ENCODE results near the gene CRYBA1.
A peak's percentile ranks its signal among the peaks of the same experiment; 100 is the strongest.
"Not testable (repeated sequence)": the region's sequence is repeated elsewhere in the genome, so short reads cannot be mapped to it uniquely, and the experiment has no call there.

Gene CRYBA1

DNA sequence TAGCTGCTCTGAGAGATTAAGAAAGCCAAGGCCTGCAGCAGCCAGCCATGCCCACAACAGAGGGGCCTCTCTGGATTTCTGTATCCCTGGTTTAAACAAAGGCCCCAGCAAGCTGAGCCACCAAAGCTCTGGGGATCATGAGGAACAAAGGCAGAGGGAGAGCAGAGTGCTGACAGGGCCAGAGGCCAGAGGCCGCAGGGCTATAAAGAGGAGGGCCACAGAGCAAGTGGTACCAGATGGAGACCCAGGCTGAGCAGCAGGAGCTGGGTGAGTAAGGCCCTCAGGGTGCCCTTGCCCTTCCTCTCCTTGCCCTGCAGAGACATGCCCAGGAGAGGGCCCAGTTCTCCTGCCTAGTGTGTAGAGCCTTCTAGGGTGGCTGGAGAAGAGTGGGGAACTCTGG lies at the start of gene CRYBA1:
Gene CRYBA1, plus strand, starts transcription at position 232 of the 400 bp plus-strand sequence. Its CDS starts 5 bp downstream, at position 237.
- no peak for DNase-seq

- DNase-seq = no peak
These were observed 49.0 kb upstream of the CRYBA1 start for GRCh38 chr17:29197516-29198272.

DNA sequence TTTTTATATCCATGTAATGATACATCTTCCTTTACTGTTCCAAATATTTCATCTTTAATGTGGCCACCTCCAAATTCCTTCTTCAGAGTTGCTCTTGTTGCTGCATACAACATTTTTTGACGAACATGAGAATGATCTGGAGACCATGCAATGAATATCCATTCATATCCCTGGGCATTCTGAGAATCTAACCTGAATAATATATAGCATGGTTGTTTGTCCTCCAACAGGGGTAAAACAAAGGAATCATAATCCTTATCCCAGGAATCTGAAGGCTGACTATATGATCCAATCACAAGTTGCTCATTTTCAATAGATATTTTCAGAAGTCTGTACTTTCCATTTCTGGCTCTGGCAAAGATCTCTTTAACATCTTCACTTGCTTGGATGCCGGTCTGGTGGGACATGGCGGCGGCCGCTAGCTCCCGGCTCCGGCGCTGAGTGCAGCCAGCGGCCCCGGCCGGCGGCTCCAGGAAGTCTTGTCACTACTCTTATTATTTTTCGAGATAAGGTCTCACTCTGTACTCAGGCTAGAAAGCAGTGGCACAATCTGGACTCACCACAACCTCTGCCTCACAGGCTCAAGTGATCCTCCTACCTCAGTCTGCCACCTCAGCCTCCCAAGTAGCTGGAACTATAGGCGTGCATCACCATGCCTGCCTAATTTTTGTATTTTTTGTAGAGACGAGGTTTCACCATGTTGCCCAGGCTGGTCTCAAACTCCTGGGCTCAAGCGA lies 42.4 kb upstream of the CRYBA1 start:
- not testable (repeated sequence) for DNase-seq

DNA sequence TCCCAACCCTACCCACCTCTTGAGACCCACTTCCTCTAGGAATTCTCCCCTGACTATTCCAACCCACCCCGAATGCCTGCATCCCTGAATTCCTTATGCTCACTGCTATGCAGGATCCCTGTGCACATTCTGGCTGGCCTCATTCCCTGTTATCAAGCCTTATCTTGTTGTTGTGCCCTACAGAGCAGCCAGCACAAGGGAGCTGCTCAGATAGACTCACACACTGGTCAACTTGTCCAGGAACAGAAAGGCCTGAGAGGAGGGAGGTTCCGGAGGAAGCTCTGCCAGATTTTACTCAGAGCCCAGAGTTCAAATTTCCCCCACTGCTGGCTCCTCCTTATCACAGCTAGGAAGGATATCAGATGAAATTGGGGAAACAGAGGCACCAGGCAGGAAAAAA lies 41.6 kb upstream of the CRYBA1 start:
- no peak for DNase-seq

- DNase-seq = no peak
These were observed 38.7 kb upstream of the CRYBA1 start for GRCh38 chr17:29207975-29208374.

DNA sequence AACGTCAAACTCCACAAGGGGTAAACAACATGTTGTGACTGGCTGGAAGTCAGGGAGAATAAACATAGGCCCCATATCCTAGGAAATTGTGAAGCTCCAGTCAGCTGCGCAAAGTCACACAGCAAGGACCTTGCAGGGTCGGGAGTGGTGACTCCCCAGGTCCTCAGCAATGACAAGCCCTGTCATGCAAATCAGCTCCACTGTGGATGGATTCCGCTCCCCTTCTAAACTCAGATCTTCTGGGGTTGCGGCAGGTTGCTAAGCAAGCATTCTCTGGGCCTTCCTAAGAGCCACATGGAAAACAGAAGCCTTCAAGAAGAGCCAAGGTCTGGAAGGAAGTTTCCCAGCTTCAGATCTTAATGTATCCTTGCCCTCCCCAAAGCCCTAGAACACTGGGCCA lies 37.6 kb upstream of the CRYBA1 start:
- DNase-seq = no peak

DNA sequence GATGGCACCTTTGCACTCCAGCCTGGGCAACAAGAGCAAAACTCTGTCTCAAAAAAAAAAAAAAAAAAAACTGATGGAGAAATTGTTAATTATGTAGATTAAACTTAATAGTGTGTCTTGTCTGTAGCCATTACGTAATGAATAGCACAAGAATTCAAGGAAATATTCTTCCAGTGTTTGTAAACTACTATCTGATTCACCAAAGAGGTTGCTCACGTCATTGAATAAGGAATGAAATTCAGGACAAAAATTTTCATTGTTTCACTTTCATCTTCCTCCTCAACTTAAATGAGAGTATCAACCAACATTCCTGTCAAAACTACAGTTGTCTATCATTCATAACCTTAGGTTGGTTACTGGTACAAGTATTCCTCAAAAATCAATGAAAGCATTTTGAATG lies 35.8 kb upstream of the CRYBA1 start:
- DNase-seq = no peak

DNA sequence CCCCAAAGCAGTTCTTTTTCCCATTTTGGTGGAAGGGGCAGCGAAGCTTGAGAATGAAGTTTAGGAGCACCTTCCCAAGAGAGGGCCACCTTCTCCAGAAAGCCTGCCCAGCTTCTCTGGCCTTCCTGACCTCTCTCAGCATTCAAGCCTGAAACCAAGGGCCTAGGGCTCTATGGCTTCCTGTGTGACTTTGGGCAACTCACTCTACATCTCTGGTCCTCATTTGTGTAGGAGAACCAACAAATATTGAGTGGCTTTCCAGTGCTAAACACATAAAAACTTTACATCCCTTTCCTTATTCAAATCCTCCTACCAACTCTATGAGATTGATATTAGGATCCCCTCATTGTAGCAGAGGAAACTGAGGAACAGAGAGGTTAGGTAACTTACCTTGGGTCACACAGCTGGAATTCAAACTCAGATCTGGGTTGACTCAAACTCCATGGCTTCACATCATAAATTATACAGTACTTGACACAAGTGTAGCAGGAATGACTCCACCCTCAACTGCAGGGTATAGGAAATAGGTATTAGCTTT lies 34.5 kb upstream of the CRYBA1 start:
- no peak for DNase-seq

GRCh38 chr17:29212681-29213121 lies 34.0 kb upstream of the CRYBA1 start:
- no peak for DNase-seq

DNA sequence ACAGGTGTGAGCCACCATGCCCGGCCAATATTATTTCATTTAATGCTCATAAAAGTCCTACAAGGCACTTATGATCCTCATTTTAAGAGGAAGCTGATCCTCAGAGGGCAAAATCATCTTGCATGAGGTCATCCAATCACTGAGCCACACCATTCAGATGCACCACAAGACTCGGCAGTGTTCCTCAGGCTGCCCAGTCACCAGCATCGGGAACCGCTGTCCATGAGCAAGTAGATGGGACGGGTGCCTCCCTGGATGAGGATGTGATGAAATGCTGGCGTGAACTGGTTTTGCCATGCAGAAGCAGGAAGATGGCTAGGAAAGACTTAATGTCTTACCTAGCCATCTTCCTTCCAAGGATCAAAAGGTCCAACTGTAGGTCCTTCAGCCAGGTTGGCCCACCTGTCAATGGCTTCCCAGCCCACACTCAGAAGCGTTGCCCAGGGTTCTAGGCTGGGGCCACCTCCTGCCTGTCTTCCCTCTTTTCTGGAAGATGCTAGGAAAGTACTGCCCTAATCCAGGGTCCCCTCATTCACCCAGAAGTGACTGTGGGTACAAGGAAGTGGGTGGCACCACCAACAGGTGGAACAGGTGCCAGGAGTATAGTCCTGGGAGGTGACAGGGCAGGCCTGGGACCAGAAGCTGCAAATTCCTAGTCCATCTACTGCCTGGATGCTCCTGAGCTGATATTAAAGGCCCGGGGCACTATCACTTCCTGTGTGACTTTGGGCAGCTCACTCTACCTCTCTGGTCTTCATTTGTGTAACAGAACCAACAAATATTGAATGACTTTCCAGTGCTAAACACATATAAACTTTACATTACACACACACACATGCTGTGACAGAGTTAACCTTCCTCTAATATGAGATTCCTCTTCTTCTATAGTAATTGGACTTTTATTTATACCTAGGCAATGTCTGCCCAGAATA lies 32.2 kb upstream of the CRYBA1 start:
- no peak for DNase-seq

- DNase-seq = no peak
These were observed 31.5 kb upstream of the CRYBA1 start for GRCh38 chr17:29215174-29215573.

DNA sequence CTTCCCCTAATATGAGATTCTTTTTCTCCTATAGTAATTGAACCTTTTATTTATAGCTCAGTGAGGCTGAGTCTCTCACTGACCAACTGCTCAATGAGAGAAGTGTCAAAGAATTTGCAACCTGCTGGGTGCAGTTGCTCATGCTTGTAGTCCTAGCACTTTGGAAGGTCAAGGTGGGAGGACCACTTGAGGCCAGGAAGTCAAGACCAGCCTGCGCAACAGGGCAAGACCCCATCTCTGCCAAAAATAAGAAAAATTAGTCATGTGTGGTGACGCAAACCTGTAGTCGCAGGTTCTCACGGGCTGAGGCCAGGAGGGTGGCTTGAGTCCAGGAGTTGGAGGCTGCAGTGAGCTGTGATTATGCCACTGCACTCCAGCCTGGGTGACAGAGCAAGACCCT lies 30.9 kb upstream of the CRYBA1 start:
- no peak for DNase-seq

- DNase-seq = no peak
These were observed 30.5 kb upstream of the CRYBA1 start for GRCh38 chr17:29216181-29216580.

GRCh38 chr17:29216856-29217255 lies 29.8 kb upstream of the CRYBA1 start:
- no peak for DNase-seq

DNA sequence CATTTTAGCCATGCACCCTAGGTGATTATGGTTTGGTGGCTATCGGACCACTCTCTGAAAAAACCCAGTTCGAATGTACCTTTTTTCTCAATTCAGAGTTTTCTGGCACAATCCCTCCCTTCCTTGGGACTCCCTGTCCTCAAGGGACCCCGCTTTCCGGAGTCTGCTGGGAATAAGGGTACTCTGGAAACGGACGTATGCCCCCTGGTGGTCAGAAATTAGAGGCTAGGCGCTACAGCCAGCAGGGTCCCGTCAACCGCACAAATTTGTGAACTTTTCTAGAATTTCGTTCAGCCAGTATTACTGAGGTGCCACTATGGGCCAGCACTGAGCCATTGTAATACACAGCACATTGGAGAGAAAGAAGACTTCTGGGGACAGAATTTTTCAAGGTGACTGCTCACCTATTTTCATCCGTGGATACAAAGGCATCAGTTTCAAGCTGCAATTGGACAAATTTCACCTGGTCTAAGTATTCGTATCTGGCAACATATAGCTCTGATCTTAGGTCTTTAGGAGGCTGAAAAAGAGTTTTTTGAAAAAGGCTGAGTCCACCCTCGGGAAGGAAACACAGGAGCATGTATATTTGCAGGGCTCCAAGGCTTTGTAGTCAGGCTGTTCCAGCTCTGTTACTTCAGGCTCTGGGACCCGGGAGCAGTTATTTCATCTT lies 27.1 kb upstream of the CRYBA1 start:
- peak; percentile 59 for DNase-seq

- not testable (repeated sequence) for DNase-seq
These were observed 25.3 kb upstream of the CRYBA1 start for GRCh38 chr17:29221338-29221737.

DNA sequence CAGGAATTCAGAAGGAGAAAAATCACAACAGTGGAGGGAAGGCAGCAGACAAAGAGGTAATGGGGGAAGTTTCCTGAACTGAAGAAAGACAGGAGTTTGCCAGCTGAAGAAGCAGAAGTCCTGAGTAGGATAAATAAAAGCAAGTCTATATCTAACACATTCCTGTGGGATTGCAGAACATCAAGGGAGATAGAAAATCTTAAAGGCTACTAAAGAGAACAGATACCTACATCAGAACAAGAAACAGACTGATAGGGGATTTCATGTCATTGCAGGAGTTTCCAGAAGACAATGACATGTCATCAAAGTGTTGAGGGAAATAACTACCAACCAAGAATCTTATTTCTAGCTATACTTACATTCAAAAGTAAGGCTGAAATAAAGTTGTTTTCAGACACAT lies 21.3 kb upstream of the CRYBA1 start:
- no peak for DNase-seq

DNA sequence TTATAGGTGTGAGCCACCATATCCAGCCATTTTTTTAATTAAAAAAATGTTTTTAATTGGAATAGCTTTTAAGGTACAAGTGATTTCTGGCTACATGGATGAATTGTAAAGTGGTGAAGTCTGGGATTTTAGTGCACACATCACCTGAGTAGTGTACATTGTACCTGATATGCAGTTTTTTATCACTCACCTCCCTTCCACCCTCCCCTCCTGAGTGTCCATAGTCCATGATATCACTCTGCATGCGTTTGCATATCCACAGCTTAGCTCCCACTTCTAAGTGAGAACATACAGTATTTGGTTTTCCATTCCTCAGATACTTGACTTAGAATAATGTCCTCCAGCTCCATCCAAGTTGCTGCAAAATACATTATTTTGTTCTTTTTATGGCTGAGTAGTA lies 13.4 kb upstream of the CRYBA1 start:
- no peak for DNase-seq

DNA sequence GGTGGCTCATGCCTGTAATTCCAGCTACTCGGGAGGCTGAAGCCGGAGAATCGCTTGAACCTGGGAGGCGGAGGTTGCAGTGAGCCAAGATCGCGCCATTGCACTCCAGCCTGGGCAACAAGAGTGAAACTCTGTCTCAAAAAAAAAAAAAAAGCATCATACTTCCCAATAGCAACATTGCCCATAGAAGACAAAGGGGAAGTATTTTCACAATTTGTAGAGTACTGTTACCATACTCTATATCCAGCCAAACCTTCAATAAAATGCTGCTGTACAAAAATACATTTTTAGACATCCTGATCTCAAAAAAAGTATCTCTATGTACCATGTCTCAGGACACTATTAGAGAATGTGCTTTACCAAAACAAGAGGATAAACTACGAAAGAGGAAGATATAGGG lies 11.7 kb upstream of the CRYBA1 start:
- DNase-seq = not testable (repeated sequence)

GRCh38 chr17:29235904-29236303 lies 10.8 kb upstream of the CRYBA1 start:
- DNase-seq = no peak

DNA sequence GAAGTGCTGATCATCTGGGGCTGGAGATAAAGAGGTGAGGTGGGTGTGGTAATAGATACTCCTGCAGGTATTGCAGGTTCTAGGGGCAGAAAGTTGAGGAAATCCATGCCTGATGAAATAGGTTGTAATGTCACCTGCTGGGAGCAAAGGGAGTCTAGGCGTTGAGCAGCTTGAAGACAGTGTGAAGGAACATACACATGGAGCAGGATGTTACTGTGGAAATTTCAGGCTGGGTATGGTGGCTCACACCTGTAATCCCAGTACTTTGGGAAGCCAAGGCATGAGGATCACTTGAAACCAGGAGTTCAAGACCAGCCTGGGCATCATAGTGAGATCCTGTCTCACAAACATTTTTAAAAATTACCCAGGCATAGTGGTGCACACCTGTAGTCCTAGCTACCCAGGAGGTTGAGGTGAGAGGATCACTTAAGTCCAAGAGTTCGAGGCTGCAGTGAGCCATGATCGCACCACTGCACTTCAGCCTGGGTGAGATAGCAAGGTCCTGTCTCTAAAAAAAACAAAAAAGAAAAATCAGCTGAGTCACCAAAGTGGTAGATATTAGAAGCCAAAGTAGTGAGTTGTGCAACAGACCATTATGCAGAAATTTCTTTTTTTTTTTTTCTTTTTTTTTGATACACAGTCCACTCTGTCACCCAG lies 9.1 kb upstream of the CRYBA1 start:
- no peak for DNase-seq

Measured in activated T-cell treated with anti-CD3 and anti-CD28 coated beads for 4 hours (primary cell).